Measurements from ENCODE around the gene GPR108. TPM values are rescaled to one million over a fixed set of nuclear protein-coding genes. Genes with fewer than 3 reads are reported as not detected.
"Not testable (repeated sequence)": the region's sequence is repeated elsewhere in the genome, so short reads cannot be mapped to it uniquely, and the experiment has no call there.

Gene GPR108
- total and polyA plus RNA-seq, 2 of the 8 experiments (the other 6 are each of a cell fraction or from before 2014, with no cell fraction given) = 34.9 to 46.0 TPM

DNA sequence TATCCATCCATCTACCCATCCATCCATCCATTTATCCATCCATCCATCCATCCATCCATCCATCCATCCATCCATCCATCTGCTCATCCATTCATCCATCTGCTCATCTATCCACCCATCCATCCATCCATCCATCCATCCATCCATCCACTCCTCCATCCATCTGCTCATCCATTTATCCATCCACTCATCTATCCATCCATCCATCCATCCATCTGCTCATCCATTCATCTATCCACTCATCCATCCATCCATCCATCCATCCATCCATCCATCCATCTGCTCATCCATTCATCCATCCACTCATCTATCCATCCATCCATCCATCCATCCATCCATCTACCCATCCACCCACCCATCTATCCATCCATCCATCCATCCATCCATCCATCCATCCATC, 38.7 kb upstream of the GPR108 start:
- H3K23ac ChIP-seq (ENCODE audit: insufficient read length); H3K56ac ChIP-seq (replicated peaks; ENCODE audit: insufficient read length, low read depth, low read length); H3K36me3 ChIP-seq (ENCODE audit: control insufficient read depth in 2 of 4, insufficient read depth in 4 of 4, low read length in 3 of 4); H2BK5ac ChIP-seq (ENCODE audit: low read depth, low read length); H2AFZ ChIP-seq (ENCODE audit: low read length); H2BK120ac ChIP-seq (replicated peaks; ENCODE audit: low read depth, low read length); H3K23me2 ChIP-seq (ENCODE audit: low read depth, low read length); FAIRE-seq; H3K9ac ChIP-seq (replicated peaks in 1 of 4; ENCODE audit: extremely low read depth in 1 of 4, low read depth in 3 of 4, low read length in 3 of 4); H2BK12ac ChIP-seq (ENCODE audit: low read depth, low read length); H4K91ac ChIP-seq (replicated peaks; ENCODE audit: insufficient read length, low read length); H2AK5ac ChIP-seq (ENCODE audit: low read depth, low read length); H3K18ac ChIP-seq (ENCODE audit: extremely low read depth, low read length); DNase-seq (ENCODE audit: low read depth in 1 of 2, low spot score in 2 of 2); H3K9me3 ChIP-seq (ENCODE audit: insufficient read depth in 2 of 2, low read depth in 1 of 2, low read length in 1 of 2); H2BK15ac ChIP-seq (ENCODE audit: low read length); H4K20me1 ChIP-seq (replicated peaks in 1 of 2; ENCODE audit: control insufficient read depth in 1 of 2, insufficient read depth in 2 of 2, low read length in 2 of 2); CTCF ChIA-PET (ENCODE audit: partially characterized antibody); H3K4me2 ChIP-seq (ENCODE audit: insufficient read depth in 1 of 2, low read depth in 2 of 2, low read length in 2 of 2); H3K27me3 ChIP-seq (replicated peaks in 1 of 4; ENCODE audit: control insufficient read depth in 3 of 4, extremely low read depth in 1 of 4, insufficient read depth in 3 of 4, low read length in 3 of 4); H3K4me3 ChIP-seq (ENCODE audit: extremely low read depth in 1 of 4, insufficient read depth in 2 of 4, low read depth in 3 of 4, low read length in 4 of 4); H4K8ac ChIP-seq (ENCODE audit: extremely low read depth, insufficient read depth, low read length); H3K79me1 ChIP-seq (ENCODE audit: low read depth, low read length); H3K79me2 ChIP-seq (ENCODE audit: control insufficient read depth in 1 of 2, insufficient read depth in 2 of 2, low read length in 2 of 2); POLR2A ChIA-PET (ENCODE audit: partially characterized antibody); H2BK20ac ChIP-seq (ENCODE audit: low read length); H3K4ac ChIP-seq (replicated peaks; ENCODE audit: insufficient read length, low read depth, low read length); H3K14ac ChIP-seq (ENCODE audit: insufficient read length); H4K5ac ChIP-seq (ENCODE audit: insufficient read length, low read depth, low read length); H3K27ac ChIP-seq (ENCODE audit: low read depth, low read length): not testable (repeated sequence)
- H3K4me1 ChIP-seq (replicated peaks in 1 of 4; ENCODE audit: control insufficient read depth in 3 of 4, insufficient read depth in 4 of 4, low read length in 3 of 4) = peaks cover 0 to 13% (median 2%) of the 10 kb centered on the region in 4 experiments; a peak in 3 of 7 replicates
